ENCODE measurements around the gene MED25. TPM values are rescaled to one million over a fixed set of nuclear protein-coding genes. Genes with fewer than 3 reads are reported as not detected.

Gene MED25
- total and polyA plus RNA-seq, 9 of the 15 experiments (the other 6 are each of a cell fraction or from before 2014, with no cell fraction given), result 4.1 to 93.9 (median 19.3) TPM

DNA sequence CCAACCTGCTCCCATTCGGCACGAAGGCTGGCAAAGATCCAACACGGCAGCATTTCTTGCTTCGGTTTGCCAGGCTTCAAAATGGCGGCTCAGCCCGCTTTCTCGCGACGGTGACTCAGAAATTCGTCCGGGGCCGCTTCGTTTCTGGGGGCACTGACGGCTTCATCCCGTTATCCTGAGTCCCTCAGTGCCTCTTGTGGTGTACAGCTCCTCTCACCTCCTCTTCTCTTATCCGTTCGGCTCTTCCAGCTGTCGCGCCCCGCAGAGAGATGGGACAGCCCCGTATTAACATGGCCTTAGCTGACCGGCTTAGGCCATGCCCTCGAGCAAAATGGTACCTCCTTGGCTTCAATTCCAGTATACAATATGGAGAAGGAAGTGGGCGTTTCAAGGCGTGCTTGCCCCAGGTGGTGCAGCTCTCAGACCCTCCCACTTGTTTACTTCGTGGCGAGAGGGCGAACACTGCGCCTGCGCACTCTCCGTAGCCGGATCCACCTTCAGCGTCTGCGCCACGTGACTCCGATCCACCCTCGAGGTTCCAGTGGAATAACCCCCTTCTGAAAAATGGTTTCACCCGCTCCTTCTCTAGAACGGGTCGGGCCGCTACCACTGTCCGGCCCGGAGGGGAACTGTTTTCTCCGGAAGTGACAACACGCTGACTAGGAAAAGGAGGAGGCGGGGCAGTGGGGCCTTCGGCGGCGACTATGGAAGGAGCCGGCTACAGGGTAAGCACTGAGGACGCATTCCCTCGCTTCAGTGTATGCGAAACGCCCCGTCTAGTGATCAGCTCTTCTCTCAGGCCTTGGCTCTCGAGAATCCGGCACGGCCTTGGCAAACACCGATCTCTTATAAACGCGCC lies 59.2 kb downstream of the MED25 start, which contains the start of the genes AKT1S1 and TBC1D17 (continued):
- TF ChIP-seq, protein P1, sequence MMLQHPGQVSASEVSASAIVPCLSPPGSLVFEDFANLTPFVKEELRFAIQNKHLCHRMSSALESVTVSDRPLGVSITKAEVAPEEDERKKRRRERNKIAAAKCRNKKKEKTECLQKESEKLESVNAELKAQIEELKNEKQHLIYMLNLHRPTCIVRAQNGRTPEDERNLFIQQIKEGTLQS (IDR thresholded peaks at IDR 0.05), result peak; percentile 51; the same call in 1 of the 2 replicates
- TF ChIP-seq, protein P1 (CRISPR knock-in tag; conservative IDR thresholded peaks at IDR 0.05), result no peak
- TF ChIP-seq ZNF212 (CRISPR knock-in tag; IDR thresholded peaks at IDR 0.05), result no peak
- TF ChIP-seq, protein P2, sequence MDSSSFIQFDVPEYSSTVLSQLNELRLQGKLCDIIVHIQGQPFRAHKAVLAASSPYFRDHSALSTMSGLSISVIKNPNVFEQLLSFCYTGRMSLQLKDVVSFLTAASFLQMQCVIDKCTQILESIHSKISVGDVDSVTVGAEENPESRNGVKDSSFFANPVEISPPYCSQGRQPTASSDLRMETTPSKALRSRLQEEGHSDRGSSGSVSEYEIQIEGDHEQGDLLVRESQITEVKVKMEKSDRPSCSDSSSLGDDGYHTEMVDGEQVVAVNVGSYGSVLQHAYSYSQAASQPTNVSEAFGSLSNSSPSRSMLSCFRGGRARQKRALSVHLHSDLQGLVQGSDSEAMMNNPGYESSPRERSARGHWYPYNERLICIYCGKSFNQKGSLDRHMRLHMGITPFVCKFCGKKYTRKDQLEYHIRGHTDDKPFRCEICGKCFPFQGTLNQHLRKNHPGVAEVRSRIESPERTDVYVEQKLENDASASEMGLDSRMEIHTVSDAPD (CRISPR knock-in tag; IDR thresholded peaks at IDR 0.05), result no peak
- no peak for TF ChIP-seq NFXL1 (CRISPR knock-in tag; IDR thresholded peaks at IDR 0.05)
- peak; percentile 97 for TF ChIP-seq GABPB1 (CRISPR knock-in tag; IDR thresholded peaks at IDR 0.05)
- TF ChIP-seq RUNX1 (IDR thresholded peaks at IDR 0.05; ENCODE audit: low read depth), result 0 out of 2 replicates have a peak, but pooled peaks have one; percentile 44
- TF ChIP-seq TAF1 (IDR thresholded peaks at IDR 0.05; ENCODE audit: control insufficient read depth, extremely low read depth, insufficient read depth, low read length, severe bottlenecking), result peak; percentile 65
- TF ChIP-seq, protein P3, sequence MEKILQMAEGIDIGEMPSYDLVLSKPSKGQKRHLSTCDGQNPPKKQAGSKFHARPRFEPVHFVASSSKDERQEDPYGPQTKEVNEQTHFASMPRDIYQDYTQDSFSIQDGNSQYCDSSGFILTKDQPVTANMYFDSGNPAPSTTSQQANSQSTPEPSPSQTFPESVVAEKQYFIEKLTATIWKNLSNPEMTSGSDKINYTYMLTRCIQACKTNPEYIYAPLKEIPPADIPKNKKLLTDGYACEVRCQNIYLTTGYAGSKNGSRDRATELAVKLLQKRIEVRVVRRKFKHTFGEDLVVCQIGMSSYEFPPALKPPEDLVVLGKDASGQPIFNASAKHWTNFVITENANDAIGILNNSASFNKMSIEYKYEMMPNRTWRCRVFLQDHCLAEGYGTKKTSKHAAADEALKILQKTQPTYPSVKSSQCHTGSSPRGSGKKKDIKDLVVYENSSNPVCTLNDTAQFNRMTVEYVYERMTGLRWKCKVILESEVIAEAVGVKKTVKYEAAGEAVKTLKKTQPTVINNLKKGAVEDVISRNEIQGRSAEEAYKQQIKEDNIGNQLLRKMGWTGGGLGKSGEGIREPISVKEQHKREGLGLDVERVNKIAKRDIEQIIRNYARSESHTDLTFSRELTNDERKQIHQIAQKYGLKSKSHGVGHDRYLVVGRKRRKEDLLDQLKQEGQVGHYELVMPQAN (IDR thresholded peaks at IDR 0.05; ENCODE audit: borderline replicate concordance), result peak; percentile 57; the same call in 1 of the 2 replicates
- peak; percentile 91 for TF ChIP-seq SP1 (CRISPR knock-in tag; IDR thresholded peaks at IDR 0.05)
- TF ChIP-seq ELK3 (CRISPR knock-in tag; IDR thresholded peaks at IDR 0.05), result no peak
- TF ChIP-seq ZNF146 (CRISPR knock-in tag; IDR thresholded peaks at IDR 0.05; ENCODE audit: unreplicated experiment), result no peak
- TF ChIP-seq CBX2 (IDR thresholded peaks at IDR 0.05; ENCODE audit: insufficient read depth, low read length, poor library complexity, severe bottlenecking), result no peak
- no peak for TF ChIP-seq PHF21A (IDR thresholded peaks at IDR 0.05; ENCODE audit: borderline replicate concordance, low read depth)
- no peak for TF ChIP-seq RBM17 (IDR thresholded peaks at IDR 0.05; ENCODE audit: borderline replicate concordance, low read depth, low read length)
- no peak for TF ChIP-seq POLR3G (IDR thresholded peaks at IDR 0.05; ENCODE audit: extremely low read depth, insufficient read length, insufficient replicate concordance)
- TF ChIP-seq POLR2G (IDR thresholded peaks at IDR 0.05; ENCODE audit: low read depth, low read length), result peak; percentile 66
- no peak for TF ChIP-seq ZNF445 (CRISPR knock-in tag; IDR thresholded peaks at IDR 0.05; ENCODE audit: low read depth)
- no peak for TF ChIP-seq ZC3H4 (CRISPR knock-in tag; IDR thresholded peaks at IDR 0.05; ENCODE audit: borderline replicate concordance)
- peak; percentile 65 for TF ChIP-seq NFE2 (IDR thresholded peaks at IDR 0.05; ENCODE audit: low read depth)
- TF ChIP-seq EP400 (IDR thresholded peaks at IDR 0.05), result peak; percentile 94

Measured in K562 (cell line).